Osteoblast (primary cell): ENCODE data around the gene ADM. TPM values are rescaled to one million over a fixed set of nuclear protein-coding genes. Genes with fewer than 3 reads are reported as not detected.

ENCODE experiments used
- DNase-seq: peaks from one replicate; pipeline ENCODE4 v3.0.0; 2011; ENCODE audit warnings: low spot score, mixed read lengths; ENCODE audit not compliant: insufficient read length; ENCODE audit errors: missing footprints
- H2AFZ ChIP-seq: 2 replicates; pipeline ENCODE4 v1.6.0; 2011; ENCODE audit warnings: mild to moderate bottlenecking, low read length
- H3K27ac ChIP-seq: 2 replicates; pipeline ENCODE4 v1.5.1; 2011; ENCODE audit warnings: mild to moderate bottlenecking, low read depth, low read length, moderate library complexity
- H3K27me3 ChIP-seq: 2 replicates; pipeline ENCODE4 v1.6.0; 2012; ENCODE audit warnings: mild to moderate bottlenecking, control low read depth, inconsistent platforms, low read length, moderate library complexity; ENCODE audit not compliant: insufficient read depth
- H3K36me3 ChIP-seq: 2 replicates; pipeline ENCODE4 v1.5.1; 2011; ENCODE audit warnings: mild to moderate bottlenecking, low read length, control low read depth, moderate library complexity; ENCODE audit not compliant: insufficient read depth
- H3K4me1 ChIP-seq: 2 replicates; pipeline ENCODE4 v1.5.1; 2011; ENCODE audit warnings: mild to moderate bottlenecking, low read length, control low read depth, moderate library complexity; ENCODE audit not compliant: insufficient read depth
- H3K4me2 ChIP-seq: 2 replicates; pipeline ENCODE4 v1.6.0; 2011; ENCODE audit warnings: mild to moderate bottlenecking, low read length; ENCODE audit not compliant: insufficient read depth
- H3K4me3 ChIP-seq: fragments of 200-600 bp; sonication (generic); 3 replicates; pipeline ENCODE4 v1.5.1; 2012; ENCODE audit warnings: mild to moderate bottlenecking, low read length, inconsistent platforms; ENCODE audit not compliant: insufficient read depth
- H3K79me2 ChIP-seq: 2 replicates; pipeline ENCODE4 v1.6.0; 2012; ENCODE audit warnings: mild to moderate bottlenecking, low read length, control low read depth, inconsistent platforms; ENCODE audit not compliant: insufficient read depth
- H3K9me3 ChIP-seq: 2 replicates; pipeline ENCODE4 v1.5.1; 2011; ENCODE audit warnings: low read depth, low read length, control low read depth
- H4K20me1 ChIP-seq: 2 replicates; pipeline ENCODE4 v1.6.0; 2012; ENCODE audit warnings: mild to moderate bottlenecking, low read length, control low read depth; ENCODE audit not compliant: insufficient read depth
- CTCF ChIP-seq: IDR thresholded peaks from 2 replicates; pipeline ENCODE4 v1.5.1; 2011; ENCODE audit warnings: mild to moderate bottlenecking, low read depth, low read length, moderate library complexity; ENCODE audit errors: extremely low read depth
- total RNA-seq: library from RNA; depleted of rRNA; stranded (reverse); fragments of >200 nt; gene quantifications from 2 replicates; pipeline ENCODE4 v1.2.3, GENCODE V29; 2012

ADM gene
- total RNA-seq, 1 donor, result 250 TPM

- Histone ChIP-seq H3K4me1 (peaks cover 28% of the 10 kb centered on the region), H4K20me1 (no peaks in the 10 kb centered on the region), H3K36me3 (no peaks in the 10 kb centered on the region), H3K79me2 (no peaks in the 10 kb centered on the region), H3K4me2 (no peak overlapping the region), H3K9me3 (no peaks in the 10 kb centered on the region), H3K27ac (no peak overlapping the region), H3K4me3 (no peak overlapping the region), H2AFZ (no peak overlapping the region), H3K27me3 (no peaks in the 10 kb centered on the region)
- no peak for TF ChIP-seq CTCF
- DNase-seq, result no peak
Observed at GRCh38 chr11:10333490-10333889, 28.6 kb downstream of the ADM start.

- Histone ChIP-seq H3K9me3 (no peaks in the 10 kb centered on the region), H4K20me1 (no peaks in the 10 kb centered on the region), H3K79me2 (no peaks in the 10 kb centered on the region), H3K27ac (no peak overlapping the region), H2AFZ (no peak overlapping the region), H3K4me2 (no peak overlapping the region), H3K4me1 (no peaks in the 10 kb centered on the region), H3K4me3 (no peak overlapping the region), H3K36me3 (no peaks in the 10 kb centered on the region), H3K27me3 (no peaks in the 10 kb centered on the region)
- DNase-seq, result no peak
- no peak for TF ChIP-seq CTCF
Observed at GRCh38 chr11:10338287-10338686, 33.4 kb downstream of the ADM start.

GRCh38 chr11:10348650-10349280 lies 43.9 kb downstream of the ADM start:
- Histone ChIP-seq H3K9me3 (no peaks in the 10 kb centered on the region), H2AFZ (no peak overlapping the region), H4K20me1 (no peaks in the 10 kb centered on the region), H3K4me3 (no peak overlapping the region), H3K4me2 (no peak overlapping the region), H3K4me1 (peaks cover 31% of the 10 kb centered on the region), H3K27ac (peak overlapping the region; percentile 37), H3K36me3 (no peaks in the 10 kb centered on the region), H3K27me3 (no peaks in the 10 kb centered on the region), H3K79me2 (no peaks in the 10 kb centered on the region)
- DNase-seq, result no peak
- no peak for TF ChIP-seq CTCF

GRCh38 chr11:10349281-10349665 lies 44.4 kb downstream of the ADM start:
- no peaks in the 10 kb centered on the region for H4K20me1 ChIP-seq
- no peak overlapping the region for H3K4me2 ChIP-seq
- no peaks in the 10 kb centered on the region for H3K9me3 ChIP-seq
- no peaks in the 10 kb centered on the region for H3K27me3 ChIP-seq
- TF ChIP-seq CTCF, result no peak
- no peaks in the 10 kb centered on the region for H3K36me3 ChIP-seq
- H3K27ac ChIP-seq, result peak overlapping the region; percentile 37
- H3K79me2 ChIP-seq, result no peaks in the 10 kb centered on the region
- peaks cover 31% of the 10 kb centered on the region for H3K4me1 ChIP-seq
- no peak overlapping the region for H3K4me3 ChIP-seq
- DNase-seq, result no peak
- no peak overlapping the region for H2AFZ ChIP-seq
